Measurements from ENCODE around the gene PCK1.

DNA sequence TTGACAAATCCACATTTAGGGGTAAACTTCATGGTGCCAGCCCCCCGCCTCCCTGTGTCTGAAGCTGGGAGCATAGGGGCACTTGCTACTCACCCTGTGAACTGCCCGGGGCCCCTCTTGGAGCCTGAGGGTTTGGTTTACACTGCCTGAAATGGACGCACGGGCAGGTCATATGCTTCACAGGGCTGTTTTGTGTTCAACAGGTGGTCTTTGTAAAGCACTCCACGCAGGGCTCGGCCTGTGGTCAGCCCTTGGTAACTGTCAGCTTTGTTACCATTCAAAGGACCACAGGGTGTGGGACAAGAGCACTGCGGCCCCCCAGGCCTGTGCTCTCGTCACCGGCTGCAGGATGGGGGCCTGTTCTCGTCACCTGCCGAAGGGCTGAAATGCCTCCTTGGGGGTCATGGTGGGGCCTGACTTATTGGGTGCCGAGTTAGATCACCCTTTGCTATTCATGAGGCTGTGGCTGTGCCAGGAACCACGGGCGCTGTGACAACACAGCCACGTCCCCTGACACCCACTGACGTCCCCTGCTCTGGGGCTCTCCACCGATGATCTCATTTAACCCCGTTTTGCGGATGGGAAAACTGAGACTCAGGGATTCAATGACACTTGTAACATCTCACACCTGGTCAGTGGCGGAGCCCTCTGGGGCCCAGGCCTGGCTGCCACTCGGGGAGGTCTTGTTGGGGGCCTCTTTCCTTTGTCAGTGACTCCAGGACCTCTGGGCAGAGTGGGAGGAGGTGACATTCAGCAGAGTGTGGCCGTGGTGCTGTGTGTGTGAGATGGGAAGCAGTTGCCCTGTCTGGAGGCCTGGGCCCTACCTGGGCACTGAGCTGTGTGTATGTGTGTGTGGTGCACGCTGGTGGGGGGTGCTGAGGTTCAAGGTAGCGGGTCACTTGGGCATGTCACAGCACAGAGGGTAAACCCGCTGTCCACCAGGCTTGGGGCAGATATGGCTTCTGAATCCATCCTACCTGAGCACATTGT lies 34.4 kb downstream of the PCK1 start:
- no peak for TF ChIP-seq POLR2AphosphoS5 (IDR thresholded peaks at IDR 0.05; ENCODE audit: borderline replicate concordance, low read depth, low read length)
- TF ChIP-seq EZH2 (IDR thresholded peaks at IDR 0.05) = no peak
- TF ChIP-seq FOXP2 (optimal IDR thresholded peaks at IDR 0.05; ENCODE audit: control extremely low read depth, extremely low read length, insufficient read depth) = no peak
